Osteocyte (in vitro differentiated cells): ENCODE measurements around the gene ENPP4. TPM values are rescaled to one million over a fixed set of nuclear protein-coding genes. Genes with fewer than 3 reads are reported as not detected.

ENCODE experiments used
- DNase-seq: peaks from one replicate; pipeline ENCODE4 v3.0.0; 2021; ENCODE audit warnings: mixed read lengths; ENCODE audit not compliant: unreplicated experiment; ENCODE audit errors: extremely low spot score
- H3K27ac Mint-ChIP-seq: one replicate; pipeline ENCODE4 v1.8.0; 2021; ENCODE audit warnings: mild to moderate bottlenecking, mixed read lengths; ENCODE audit not compliant: unreplicated experiment
- H3K27me3 Mint-ChIP-seq: one replicate; pipeline ENCODE4 v1.8.0; 2021; ENCODE audit warnings: mixed read lengths; ENCODE audit not compliant: unreplicated experiment
- H3K36me3 Mint-ChIP-seq: one replicate; pipeline ENCODE4 v1.8.0; 2021; ENCODE audit warnings: mixed read lengths; ENCODE audit not compliant: unreplicated experiment
- H3K4me1 Mint-ChIP-seq: one replicate; pipeline ENCODE4 v1.8.0; 2021; ENCODE audit warnings: mixed read lengths; ENCODE audit not compliant: unreplicated experiment
- H3K4me3 Mint-ChIP-seq: one replicate; pipeline ENCODE4 v1.8.0; 2021; ENCODE audit warnings: mild to moderate bottlenecking, moderate library complexity, mixed read lengths; ENCODE audit not compliant: unreplicated experiment
- H3K9me3 Mint-ChIP-seq: one replicate; pipeline ENCODE4 v1.8.0; 2021; ENCODE audit warnings: mixed read lengths; ENCODE audit not compliant: unreplicated experiment
- CTCF ChIP-seq: fragments of 200-600 bp; sonication (generic); IDR thresholded peaks from 2 replicates; pipeline ENCODE4 v1.5.0; 2021; ENCODE audit warnings: antibody characterized with exemption, mild to moderate bottlenecking, moderate library complexity
- total RNA-seq: library from RNA; stranded (reverse); gene quantifications from 2 replicates; pipeline ENCODE4 v1.2.1, GENCODE V29; 2021

ENPP4 gene
- total RNA-seq, 1 donor from 2014 or later: 0.27 TPM

DNA sequence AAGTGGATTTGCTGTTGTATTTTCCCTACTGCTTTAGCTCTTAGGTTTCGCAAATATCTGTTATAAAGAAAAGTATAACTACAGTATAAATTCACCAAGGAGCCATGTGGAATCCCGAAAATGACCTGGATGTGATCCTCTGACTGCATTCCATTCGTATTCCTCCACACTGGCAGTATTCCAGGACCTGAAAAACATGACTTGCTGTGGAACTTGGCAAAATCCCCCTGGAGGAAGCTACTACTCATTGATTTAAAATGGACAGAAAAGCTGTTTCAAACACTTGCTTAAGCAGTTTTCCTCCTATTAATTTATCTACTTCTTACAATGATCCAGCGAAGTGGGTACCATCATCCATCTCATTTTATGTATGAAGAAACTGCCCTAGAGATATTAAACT is 54.3 kb downstream of the ENPP4 start:
- peak; percentile 22 for TF ChIP-seq CTCF
- no peak for DNase-seq
- Mint-ChIP-seq H3K4me3 (no peak overlapping the region), H3K27ac (no peak overlapping the region), H3K9me3 (no peaks in the 10 kb centered on the region), H3K36me3 (no peaks in the 10 kb centered on the region), H3K4me1 (peaks cover 3% of the 10 kb centered on the region), H3K27me3 (peaks cover 47% of the 10 kb centered on the region)

DNA sequence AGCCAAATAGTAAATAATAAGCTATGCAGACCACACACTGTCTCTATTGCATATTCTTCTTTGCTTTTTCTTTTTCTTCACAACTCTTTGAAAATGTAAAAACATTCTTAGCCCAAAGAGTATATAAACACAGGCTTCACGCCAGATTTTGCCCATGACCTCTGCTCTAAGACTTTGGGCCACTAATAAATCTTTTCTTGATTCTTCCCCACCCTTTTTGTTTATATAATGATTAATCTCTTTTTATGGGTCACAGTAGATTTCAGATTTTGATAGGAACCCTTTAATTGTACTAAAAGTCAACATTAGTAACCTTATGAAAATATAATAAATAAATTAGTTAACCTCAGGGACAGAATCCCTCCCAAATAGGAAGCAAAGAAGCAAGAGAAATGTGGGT is 56.8 kb downstream of the ENPP4 start:
- no peak for TF ChIP-seq CTCF
- H3K36me3 Mint-ChIP-seq: no peaks in the 10 kb centered on the region
- no peak overlapping the region for H3K27ac Mint-ChIP-seq
- DNase-seq: no peak
- H3K9me3 Mint-ChIP-seq: no peaks in the 10 kb centered on the region
- peaks cover 3% of the 10 kb centered on the region for H3K4me1 Mint-ChIP-seq
- H3K4me3 Mint-ChIP-seq: no peak overlapping the region
- H3K27me3 Mint-ChIP-seq: peaks cover 38% of the 10 kb centered on the region

GRCh38 chr6:46189726-46190125 is 59.9 kb downstream of the ENPP4 start:
- Mint-ChIP-seq H3K27ac (no peak overlapping the region), H3K9me3 (no peaks in the 10 kb centered on the region), H3K4me1 (no peaks in the 10 kb centered on the region), H3K4me3 (no peak overlapping the region), H3K36me3 (no peaks in the 10 kb centered on the region), H3K27me3 (peaks cover 26% of the 10 kb centered on the region)
- no peak for TF ChIP-seq CTCF
- no peak for DNase-seq

- Mint-ChIP-seq H3K9me3 (no peaks in the 10 kb centered on the region), H3K4me3 (no peak overlapping the region), H3K36me3 (no peaks in the 10 kb centered on the region), H3K27me3 (peaks cover 18% of the 10 kb centered on the region), H3K4me1 (no peaks in the 10 kb centered on the region), H3K27ac (no peak overlapping the region)
- no peak for TF ChIP-seq CTCF
- DNase-seq: no peak
These were observed 61.1 kb downstream of the ENPP4 start for GRCh38 chr6:46190889-46191288.

- no peak for TF ChIP-seq CTCF
- no peak for DNase-seq
- no peaks in the 10 kb centered on the region for H3K36me3 Mint-ChIP-seq
- no peaks in the 10 kb centered on the region for H3K4me1 Mint-ChIP-seq
- peaks cover 18% of the 10 kb centered on the region for H3K27me3 Mint-ChIP-seq
- H3K27ac Mint-ChIP-seq: no peak overlapping the region
- no peaks in the 10 kb centered on the region for H3K9me3 Mint-ChIP-seq
- H3K4me3 Mint-ChIP-seq: no peak overlapping the region
These were observed 62.2 kb downstream of the ENPP4 start for GRCh38 chr6:46191961-46192360.

Other genes starting within 250 kb of the ENPP4 start
- gene CLIC5, start 114.1 kb upstream of the ENPP4 start, total RNA-seq: not detected in 2 replicates
- not detected in 2 replicates for gene ENPP5, start 41.0 kb downstream of the ENPP4 start, total RNA-seq